Breast epithelium (tissue), 3 donors: ENCODE results near the gene SMARCA2.

Experiments
- POLR2A ChIP-seq: fragments of 450-650 bp; IDR thresholded peaks from one replicate; pipeline ENCODE4 v1.6.1; 2016; ENCODE audit warnings: antibody characterized with exemption, mild to moderate bottlenecking, moderate library complexity
- POLR2AphosphoS5 ChIP-seq, 3 donors: sonication (generic); formaldehyde crosslinking; IDR thresholded peaks; one replicate each; pipeline ENCODE4 v1.6.1; 2017; ENCODE audit warnings: antibody characterized with exemption in 3 of 3
- TF ChIP-seq, protein P1 (sequence below), 3 donors: fragments of 450-650 bp; IDR thresholded peaks; one replicate each; pipeline ENCODE4 v1.5.1; 2016 to 2017; ENCODE audit warnings: antibody characterized with exemption in 3 of 3, mild to moderate bottlenecking in 3 of 3, moderate library complexity in 3 of 3

DNA sequence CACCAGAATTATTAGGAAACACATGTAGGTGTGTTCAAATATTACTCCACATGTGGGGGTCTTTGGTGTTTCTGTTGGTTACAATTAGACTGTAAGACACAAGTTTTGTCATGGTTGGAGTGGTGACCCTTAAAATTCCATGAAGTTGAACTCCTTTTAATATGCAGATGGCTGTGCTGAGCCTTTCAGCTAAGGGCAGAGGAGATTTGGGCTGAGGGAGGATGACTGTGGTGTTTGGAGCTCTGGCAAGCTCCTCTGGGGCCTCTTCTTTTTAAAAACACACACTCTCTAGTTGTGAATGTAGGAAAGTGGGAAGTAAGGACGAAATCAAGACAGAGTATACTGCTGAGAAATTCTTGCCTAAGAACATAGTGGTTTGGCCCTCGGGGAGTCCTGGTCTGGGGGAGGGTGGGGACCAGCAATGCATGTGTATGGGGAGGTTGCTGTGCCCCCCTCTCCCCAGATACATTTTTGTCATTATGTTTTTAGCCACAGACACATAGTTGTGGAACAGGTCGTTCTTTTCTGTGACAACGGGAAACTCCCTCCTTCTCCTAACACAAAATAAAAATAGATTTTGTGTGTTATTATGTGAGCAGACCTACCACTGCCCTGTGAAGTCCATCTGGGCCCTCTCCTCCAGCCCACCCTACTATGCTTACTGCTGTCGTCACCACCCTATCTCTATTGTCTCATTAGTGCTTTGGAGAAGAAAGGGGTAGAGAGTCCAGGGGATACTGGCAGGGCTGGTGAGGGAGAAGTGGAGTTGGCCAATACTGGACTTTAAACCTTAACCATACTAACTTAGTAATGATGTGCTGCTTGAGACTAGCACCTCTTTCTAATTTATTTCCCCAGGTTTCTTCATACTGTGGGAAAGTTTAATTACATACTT is 10.0 kb downstream of the SMARCA2 start:
- TF ChIP-seq, protein P1, sequence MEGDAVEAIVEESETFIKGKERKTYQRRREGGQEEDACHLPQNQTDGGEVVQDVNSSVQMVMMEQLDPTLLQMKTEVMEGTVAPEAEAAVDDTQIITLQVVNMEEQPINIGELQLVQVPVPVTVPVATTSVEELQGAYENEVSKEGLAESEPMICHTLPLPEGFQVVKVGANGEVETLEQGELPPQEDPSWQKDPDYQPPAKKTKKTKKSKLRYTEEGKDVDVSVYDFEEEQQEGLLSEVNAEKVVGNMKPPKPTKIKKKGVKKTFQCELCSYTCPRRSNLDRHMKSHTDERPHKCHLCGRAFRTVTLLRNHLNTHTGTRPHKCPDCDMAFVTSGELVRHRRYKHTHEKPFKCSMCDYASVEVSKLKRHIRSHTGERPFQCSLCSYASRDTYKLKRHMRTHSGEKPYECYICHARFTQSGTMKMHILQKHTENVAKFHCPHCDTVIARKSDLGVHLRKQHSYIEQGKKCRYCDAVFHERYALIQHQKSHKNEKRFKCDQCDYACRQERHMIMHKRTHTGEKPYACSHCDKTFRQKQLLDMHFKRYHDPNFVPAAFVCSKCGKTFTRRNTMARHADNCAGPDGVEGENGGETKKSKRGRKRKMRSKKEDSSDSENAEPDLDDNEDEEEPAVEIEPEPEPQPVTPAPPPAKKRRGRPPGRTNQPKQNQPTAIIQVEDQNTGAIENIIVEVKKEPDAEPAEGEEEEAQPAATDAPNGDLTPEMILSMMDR (IDR thresholded peaks at IDR 0.05): no peak
- no peak for TF ChIP-seq POLR2A
- no peak for TF ChIP-seq POLR2AphosphoS5 (IDR thresholded peaks at IDR 0.05)
